HG03045 (cell line): ENCODE results near the gene ATP7B.

Experiments used
- ATAC-seq: cut with Tn5 transposase; IDR thresholded peaks from one replicate; pipeline ENCODE4 v1.9.1; 2021; ENCODE audit warnings: mild to moderate bottlenecking, moderate library complexity; ENCODE audit not compliant: unreplicated experiment

ATP7B gene

GRCh38 chr13:51953347-51954195 lies 57.7 kb downstream of the ATP7B start:
- no peak for ATAC-seq

- ATAC-seq: no peak
Measured at GRCh38 chr13:51950722-51951121, 60.5 kb downstream of the ATP7B start.

- no peak for ATAC-seq
Measured at GRCh38 chr13:51946163-51946669, 65.0 kb downstream of the ATP7B start.

GRCh38 chr13:51945149-51945548 lies 66.1 kb downstream of the ATP7B start:
- ATAC-seq: no peak

GRCh38 chr13:51944428-51944827 lies 66.8 kb downstream of the ATP7B start:
- ATAC-seq: no peak

- ATAC-seq: no peak
Measured at GRCh38 chr13:51943721-51944120, 67.5 kb downstream of the ATP7B start.

GRCh38 chr13:51942189-51942588 lies 69.1 kb downstream of the ATP7B start:
- no peak for ATAC-seq

- ATAC-seq: no peak
Measured at GRCh38 chr13:51938454-51938853, 72.8 kb downstream of the ATP7B start.

- ATAC-seq: no peak
Measured at GRCh38 chr13:51937320-51938290, 73.6 kb downstream of the ATP7B start.

- no peak for ATAC-seq
Measured at GRCh38 chr13:51935326-51936171, 75.7 kb downstream of the ATP7B start.

GRCh38 chr13:51934461-51935087 lies 76.7 kb downstream of the ATP7B start:
- ATAC-seq: no peak

GRCh38 chr13:51933466-51934058 lies 77.7 kb downstream of the ATP7B start:
- ATAC-seq: no peak

GRCh38 chr13:51932231-51932630 lies 79.0 kb downstream of the ATP7B start:
- ATAC-seq: no peak

GRCh38 chr13:51931606-51932005 lies 79.6 kb downstream of the ATP7B start:
- no peak for ATAC-seq

- no peak for ATAC-seq
Measured at GRCh38 chr13:51929699-51930098, 81.6 kb downstream of the ATP7B start.

GRCh38 chr13:51928231-51928630 lies 83.0 kb downstream of the ATP7B start:
- no peak for ATAC-seq

- ATAC-seq: no peak
Measured at GRCh38 chr13:51927129-51927528, 84.1 kb downstream of the ATP7B start.

GRCh38 chr13:51926528-51926885 lies 84.7 kb downstream of the ATP7B start:
- ATAC-seq: no peak

- no peak for ATAC-seq
Measured at GRCh38 chr13:51925865-51926527, 85.3 kb downstream of the ATP7B start.
